Measurements from ENCODE around the gene LGALS1. TPM values are rescaled to one million over a fixed set of nuclear protein-coding genes. Genes with fewer than 3 reads are reported as not detected.

Gene LGALS1
- total and polyA plus RNA-seq, 4 donors = 347 to 1,622 (median 947) TPM

- no peak for TF ChIP-seq CTCF (IDR thresholded peaks at IDR 0.05; ENCODE audit: control extremely low read depth, extremely low read depth)
- DNase-seq (no peak), ATAC-seq (ENCODE audit: insufficient read depth, low FRiP score) (no peak)
- WGBS, 2 donors = 97 to 99% methylated on average over 24 of the region's 24 CpGs
- H3K4me3 ChIP-seq = no peak overlapping the region
- H3K27ac ChIP-seq (ENCODE audit: low read depth in 1 of 2, low read length in 1 of 2) = no peak overlapping the region
- no peaks in the 10 kb centered on the region for H3K27me3 ChIP-seq (ENCODE audit: control insufficient read depth in 3 of 3, insufficient read depth in 3 of 3, low read length in 2 of 3)
- H3K4me1 ChIP-seq (ENCODE audit: control insufficient read depth in 5 of 5, insufficient read depth in 5 of 5, low read length in 5 of 5) = peaks cover 0 to 12% (median 10%) of the 10 kb centered on the region in 5 donors
- no peak overlapping the region for H3K9ac ChIP-seq (ENCODE audit: insufficient read depth in 1 of 2, low read length in 2 of 2)
- peaks cover 0 to 16% (median 6%) of the 10 kb centered on the region in 4 donors for H3K36me3 ChIP-seq (ENCODE audit: control insufficient read depth in 4 of 4, insufficient read depth in 4 of 4, low read length in 4 of 4)
- no peaks in the 10 kb centered on the region for H3K9me3 ChIP-seq (ENCODE audit: control insufficient read depth in 4 of 4, insufficient read depth in 3 of 4, low read length in 3 of 4)
Measured at GRCh38 chr22:37665487-37665886, 9.9 kb upstream of the LGALS1 start.

- no peak for DNase-seq
- 82 to 85% methylated on average over 6 of the region's 6 CpGs for WGBS, 2 donors
Measured at GRCh38 chr22:37669586-37669985, 5.8 kb upstream of the LGALS1 start.

GRCh38 chr22:37672206-37672919, 3.1 kb upstream of the LGALS1 start:
- H3K27me3 ChIP-seq (ENCODE audit: control insufficient read depth in 3 of 3, insufficient read depth in 3 of 3, low read length in 2 of 3) = no peaks in the 10 kb centered on the region
- WGBS, 2 donors = 41 to 61% methylated on average over 15 of the region's 15 CpGs
- DNase-seq (no peak), ATAC-seq (ENCODE audit: insufficient read depth, low FRiP score) (no peak)
- H3K9ac ChIP-seq (ENCODE audit: insufficient read depth in 1 of 2, low read length in 2 of 2) = no peak overlapping the region
- H3K4me3 ChIP-seq = no peak overlapping the region
- H3K36me3 ChIP-seq (ENCODE audit: control insufficient read depth in 4 of 4, insufficient read depth in 4 of 4, low read length in 4 of 4) = peaks cover 0 to 2% (median 0%) of the 10 kb centered on the region in 4 donors
- H3K9me3 ChIP-seq (ENCODE audit: control insufficient read depth in 4 of 4, insufficient read depth in 3 of 4, low read length in 3 of 4) = no peaks in the 10 kb centered on the region
- peaks cover 0 to 16% (median 6%) of the 10 kb centered on the region in 5 donors for H3K4me1 ChIP-seq (ENCODE audit: control insufficient read depth in 5 of 5, insufficient read depth in 5 of 5, low read length in 5 of 5)
- H3K27ac ChIP-seq (ENCODE audit: low read depth in 1 of 2, low read length in 1 of 2) = no peak overlapping the region
- TF ChIP-seq CTCF (IDR thresholded peaks at IDR 0.05; ENCODE audit: control extremely low read depth, extremely low read depth) = no peak

More at GRCh38 chr22:37669586-37669985, 5.8 kb upstream of the LGALS1 start:
- TF ChIP-seq CTCF (IDR thresholded peaks at IDR 0.05; ENCODE audit: control extremely low read depth, extremely low read depth) = no peak
- H3K36me3 ChIP-seq (ENCODE audit: control insufficient read depth in 4 of 4, insufficient read depth in 4 of 4, low read length in 4 of 4) = peaks cover 0 to 16% (median 6%) of the 10 kb centered on the region in 4 donors
- H3K4me3 ChIP-seq = no peak overlapping the region
- H3K9me3 ChIP-seq (ENCODE audit: control insufficient read depth in 4 of 4, insufficient read depth in 3 of 4, low read length in 3 of 4) = no peaks in the 10 kb centered on the region
- H3K4me1 ChIP-seq (ENCODE audit: control insufficient read depth in 5 of 5, insufficient read depth in 5 of 5, low read length in 5 of 5) = peaks cover 0 to 7% (median 4%) of the 10 kb centered on the region in 5 donors
- no peak for ATAC-seq (ENCODE audit: insufficient read depth, low FRiP score)
- no peak overlapping the region for H3K9ac ChIP-seq (ENCODE audit: insufficient read depth in 1 of 2, low read length in 2 of 2)
- H3K27me3 ChIP-seq (ENCODE audit: control insufficient read depth in 3 of 3, insufficient read depth in 3 of 3, low read length in 2 of 3) = no peaks in the 10 kb centered on the region
- no peak overlapping the region for H3K27ac ChIP-seq (ENCODE audit: low read depth in 1 of 2, low read length in 1 of 2)

Measured in lung (tissue), 12 donors.